ENCODE data around the gene VCX.
"Not testable (repeated sequence)": the region's sequence is repeated elsewhere in the genome, so short reads cannot be mapped to it uniquely, and the experiment has no call there.

The VCX gene

DNA sequence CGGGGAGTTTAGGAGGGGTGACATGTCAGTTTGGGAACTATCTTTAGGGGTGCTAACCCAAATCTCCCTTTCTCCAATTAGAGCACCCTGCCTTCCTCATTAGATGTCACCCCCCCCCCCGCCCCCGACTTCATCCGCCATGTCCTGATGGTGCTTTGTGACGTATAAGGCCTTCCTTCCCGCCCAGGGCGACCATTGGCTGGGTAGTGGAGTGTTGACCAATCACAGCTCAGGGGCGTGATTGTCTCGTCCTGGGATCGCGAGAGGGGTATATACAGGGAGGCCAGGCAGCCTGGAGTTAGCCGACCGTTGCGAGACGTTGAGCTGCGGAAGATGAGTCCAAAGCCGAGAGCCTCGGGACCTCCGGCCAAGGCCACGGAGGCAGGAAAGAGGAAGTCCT, at the start of gene VCX:
TSS of gene VCX (plus strand) at position 301 of the 400 bp plus-strand sequence. CDS start at position 334, 33 bp downstream.
- not testable (repeated sequence) for DNase-seq (ENCODE audit: low read depth in 2 of 2)

DNA sequence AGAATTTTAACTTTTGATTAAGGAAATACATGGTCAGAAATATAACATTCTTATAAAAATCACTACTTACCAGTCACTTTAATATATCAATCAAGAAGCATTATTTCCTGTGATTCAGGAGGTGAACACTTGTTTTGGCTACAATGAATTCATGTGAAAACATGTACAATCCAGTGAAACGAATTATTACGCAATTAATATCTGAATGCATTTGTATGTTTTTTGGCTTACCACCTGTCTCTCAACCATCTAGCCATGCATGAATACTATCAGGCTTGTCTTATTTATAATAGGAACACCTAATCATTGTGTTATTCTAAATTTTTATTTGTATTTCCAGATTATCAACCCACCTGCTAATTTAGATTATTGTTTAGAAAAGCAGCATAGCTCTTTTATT, 44.6 kb upstream of the VCX start:
- no peak for DNase-seq (ENCODE audit: low read depth in 2 of 2)

DNA sequence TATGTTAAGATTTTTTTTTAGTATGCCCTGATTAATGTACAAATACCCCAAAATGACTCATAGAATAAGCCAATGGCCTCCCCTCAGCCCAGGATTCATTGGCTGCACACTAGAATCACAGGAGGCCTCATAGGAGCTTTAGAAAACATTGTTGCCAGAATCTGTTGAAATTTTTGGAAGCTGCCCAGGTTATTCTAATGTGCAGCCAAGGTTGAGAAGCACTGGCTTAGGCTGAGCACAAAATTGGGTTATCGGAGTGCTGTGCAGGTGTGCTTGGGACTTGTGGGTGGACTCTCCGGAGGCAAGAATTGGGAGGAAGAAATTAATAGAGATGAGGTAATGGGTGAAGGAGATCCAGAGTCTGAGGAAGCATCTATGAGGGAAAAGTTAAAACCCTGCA, 41.3 kb upstream of the VCX start:
- no peak for DNase-seq (ENCODE audit: low read depth in 2 of 2)

- no peak for DNase-seq (ENCODE audit: low read depth in 2 of 2)
Observed at GRCh38 chrX:7815166-7815805, 27.7 kb upstream of the VCX start.

DNA sequence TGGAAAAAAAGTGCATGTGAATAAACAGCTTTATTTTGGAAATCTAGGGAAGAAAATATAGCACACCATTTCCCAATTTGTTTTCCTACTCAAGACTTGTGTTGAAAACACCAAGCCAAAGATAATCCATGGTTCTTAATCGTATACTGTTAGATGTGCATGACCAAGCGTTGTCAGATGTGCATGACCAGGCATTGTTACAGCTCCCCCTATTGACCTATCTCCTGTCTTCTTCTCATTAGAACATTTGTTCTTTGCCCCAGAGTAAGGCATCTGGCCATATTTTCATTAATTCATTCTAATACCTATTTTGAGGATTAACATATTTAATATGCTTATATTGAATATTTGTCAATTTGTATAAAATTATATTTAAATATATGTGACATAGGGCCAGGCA, 14.4 kb upstream of the VCX start:
- no peak for DNase-seq (ENCODE audit: low read depth in 2 of 2)

- no peak for DNase-seq (ENCODE audit: low read depth in 2 of 2)
Observed at GRCh38 chrX:7841084-7841805, 1.7 kb upstream of the VCX start.

GRCh38 chrX:7852166-7852565, 9.2 kb downstream of the VCX start:
- DNase-seq (ENCODE audit: low read depth in 2 of 2): no peak

DNA sequence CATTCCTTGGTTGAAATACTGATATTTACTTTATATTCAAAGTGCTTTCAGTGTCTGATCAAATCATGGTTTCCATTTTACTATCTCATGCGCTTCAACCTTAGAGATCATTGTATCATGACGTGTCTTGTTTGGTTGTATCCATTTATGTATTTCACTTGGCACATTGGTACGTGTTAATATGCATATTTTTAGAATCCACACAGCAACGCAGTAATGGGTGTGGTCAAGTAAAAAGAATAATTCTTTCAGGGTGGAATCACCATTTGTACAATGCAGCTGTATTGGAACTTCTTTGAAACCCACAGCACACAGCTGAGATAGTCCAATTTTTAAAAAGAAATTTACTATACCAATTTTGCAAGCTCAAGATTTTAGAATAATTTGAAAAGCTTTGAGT, 29.1 kb downstream of the VCX start:
- no peak for DNase-seq (ENCODE audit: low read depth in 2 of 2)

- no peak for DNase-seq (ENCODE audit: low read depth in 2 of 2)
Observed at GRCh38 chrX:7876957-7877356, 34.0 kb downstream of the VCX start.

GRCh38 chrX:7889135-7889534, 46.2 kb downstream of the VCX start:
- no peak for DNase-seq (ENCODE audit: low read depth in 2 of 2)

DNA sequence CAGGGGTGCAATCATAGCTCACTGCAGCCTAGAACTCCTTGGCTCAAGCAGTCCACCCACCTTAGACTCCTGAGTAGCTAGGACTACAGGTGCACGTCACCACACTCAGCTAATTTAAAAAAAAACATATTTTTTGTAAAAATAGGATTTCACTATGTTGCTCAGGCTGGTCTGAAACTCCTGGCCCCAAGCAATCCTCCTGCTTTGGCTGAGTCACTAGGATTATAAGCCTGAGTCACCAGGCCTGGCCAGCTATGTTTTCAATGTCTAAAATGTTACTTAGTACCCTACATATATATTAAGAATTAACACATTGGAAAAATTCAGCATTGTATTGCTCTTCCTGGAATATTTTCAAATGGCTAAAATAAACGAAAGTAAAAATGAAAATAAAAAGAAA, 46.7 kb downstream of the VCX start:
- no peak for DNase-seq (ENCODE audit: low read depth in 2 of 2)

GRCh38 chrX:7891928-7892327, 49.0 kb downstream of the VCX start:
- no peak for DNase-seq (ENCODE audit: low read depth in 2 of 2)
